Measurements from ENCODE around the gene TAS2R10. TPM values are rescaled to one million over a fixed set of nuclear protein-coding genes. Genes with fewer than 3 reads are reported as not detected.

Gene TAS2R10
- total and polyA plus RNA-seq, 4 donors = 0.14 to 3.0 (median 0.40) TPM; not detected in 1

DNA sequence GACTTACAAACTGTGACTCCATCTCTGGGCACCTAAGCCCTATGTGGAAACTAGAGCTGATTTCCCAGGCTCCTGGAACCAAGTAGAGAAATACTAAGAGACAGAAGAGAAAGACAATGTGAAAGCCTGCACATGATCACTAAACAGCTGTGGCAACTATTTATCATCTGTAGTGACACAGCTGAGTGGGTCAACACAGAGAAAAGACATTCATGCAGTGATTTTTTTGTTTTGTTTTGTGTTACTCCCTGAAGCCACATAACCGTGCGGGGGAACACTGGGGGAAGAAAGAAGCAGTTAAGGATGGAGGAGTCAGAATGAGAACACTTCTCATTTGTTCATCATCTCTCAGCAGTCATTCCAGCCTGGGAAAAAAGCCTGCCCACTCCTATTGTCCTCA lies 21.6 kb upstream of the TAS2R10 start:
- Histone ChIP-seq H3K27me3 (ENCODE audit: control insufficient read depth in 4 of 4, insufficient read depth in 4 of 4, low read length in 3 of 4) (no peaks in the 10 kb centered on the region), H3K9me3 (ENCODE audit: control insufficient read depth in 4 of 4, low read length in 3 of 4) (no peaks in the 10 kb centered on the region), H3K4me1 (ENCODE audit: control insufficient read depth in 4 of 4, insufficient read depth in 4 of 4, low read length in 3 of 4) (no peaks in the 10 kb centered on the region), H3K9ac (ENCODE audit: low read depth in 1 of 2, low read length in 2 of 2) (no peak overlapping the region), H3K4me3 (ENCODE audit: low read depth in 1 of 3, low read length in 3 of 3) (no peak overlapping the region), H3K36me3 (ENCODE audit: control insufficient read depth in 4 of 4, insufficient read depth in 3 of 4, low read depth in 1 of 4, low read length in 3 of 4) (peaks cover 0 to 5% (median 3%) of the 10 kb centered on the region in 4 donors), H3K27ac (ENCODE audit: low read depth in 1 of 2, low read length in 2 of 2) (no peak overlapping the region)
- no peak for DNase-seq (ENCODE audit: low spot score)
- TF ChIP-seq SP1 (IDR thresholded peaks at IDR 0.05) = no peak
- TF ChIP-seq NR2F2 (IDR thresholded peaks at IDR 0.05) = no peak
- no peak for TF ChIP-seq JUND (IDR thresholded peaks at IDR 0.05)
- no peak for TF ChIP-seq HNF4A (conservative IDR thresholded peaks at IDR 0.05)
- TF ChIP-seq HNF4G (IDR thresholded peaks at IDR 0.05) = no peak
- WGBS = 69% methylated on average over 2 of the region's 2 CpGs

DNA sequence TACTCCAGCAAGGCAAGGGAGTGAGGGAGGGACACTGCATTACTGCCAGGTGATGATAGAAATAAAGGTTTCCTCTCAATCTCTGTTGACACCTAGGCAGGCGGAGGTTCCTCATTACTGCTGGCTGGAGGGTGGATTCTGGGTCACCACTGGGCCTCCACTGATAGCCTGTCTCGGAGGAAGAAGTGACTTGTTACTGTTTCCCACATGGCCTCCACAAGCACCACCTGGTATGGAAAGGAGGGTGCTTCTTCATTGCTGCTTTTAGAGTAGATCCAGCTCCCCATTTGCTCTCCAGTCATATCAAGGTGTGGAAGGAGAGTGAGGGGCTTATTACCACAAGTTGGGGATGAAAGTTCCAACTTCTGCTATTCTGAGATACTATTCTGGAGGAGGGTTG lies 16.7 kb upstream of the TAS2R10 start:
- Histone ChIP-seq H3K9me3 (ENCODE audit: control insufficient read depth in 4 of 4, low read length in 3 of 4) (no peaks in the 10 kb centered on the region), H3K4me3 (ENCODE audit: low read depth in 1 of 3, low read length in 3 of 3) (no peak overlapping the region), H3K36me3 (ENCODE audit: control insufficient read depth in 4 of 4, insufficient read depth in 3 of 4, low read depth in 1 of 4, low read length in 3 of 4) (peaks cover 0 to 5% (median 2%) of the 10 kb centered on the region in 4 donors), H3K4me1 (ENCODE audit: control insufficient read depth in 4 of 4, insufficient read depth in 4 of 4, low read length in 3 of 4) (no peaks in the 10 kb centered on the region), H3K27ac (ENCODE audit: low read depth in 1 of 2, low read length in 2 of 2) (no peak overlapping the region), H3K9ac (ENCODE audit: low read depth in 1 of 2, low read length in 2 of 2) (no peak overlapping the region), H3K27me3 (ENCODE audit: control insufficient read depth in 4 of 4, insufficient read depth in 4 of 4, low read length in 3 of 4) (no peaks in the 10 kb centered on the region)
- TF ChIP-seq SP1 (IDR thresholded peaks at IDR 0.05) (no peak), NR2F2 (IDR thresholded peaks at IDR 0.05) (no peak), GABPA (IDR thresholded peaks at IDR 0.05 in 1 of 2, conservative IDR thresholded peaks at IDR 0.05 in 1 of 2) (no peak)
- TF ChIP-seq, protein P1, sequence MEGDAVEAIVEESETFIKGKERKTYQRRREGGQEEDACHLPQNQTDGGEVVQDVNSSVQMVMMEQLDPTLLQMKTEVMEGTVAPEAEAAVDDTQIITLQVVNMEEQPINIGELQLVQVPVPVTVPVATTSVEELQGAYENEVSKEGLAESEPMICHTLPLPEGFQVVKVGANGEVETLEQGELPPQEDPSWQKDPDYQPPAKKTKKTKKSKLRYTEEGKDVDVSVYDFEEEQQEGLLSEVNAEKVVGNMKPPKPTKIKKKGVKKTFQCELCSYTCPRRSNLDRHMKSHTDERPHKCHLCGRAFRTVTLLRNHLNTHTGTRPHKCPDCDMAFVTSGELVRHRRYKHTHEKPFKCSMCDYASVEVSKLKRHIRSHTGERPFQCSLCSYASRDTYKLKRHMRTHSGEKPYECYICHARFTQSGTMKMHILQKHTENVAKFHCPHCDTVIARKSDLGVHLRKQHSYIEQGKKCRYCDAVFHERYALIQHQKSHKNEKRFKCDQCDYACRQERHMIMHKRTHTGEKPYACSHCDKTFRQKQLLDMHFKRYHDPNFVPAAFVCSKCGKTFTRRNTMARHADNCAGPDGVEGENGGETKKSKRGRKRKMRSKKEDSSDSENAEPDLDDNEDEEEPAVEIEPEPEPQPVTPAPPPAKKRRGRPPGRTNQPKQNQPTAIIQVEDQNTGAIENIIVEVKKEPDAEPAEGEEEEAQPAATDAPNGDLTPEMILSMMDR (IDR thresholded peaks at IDR 0.05; ENCODE audit: low read depth, low read length, missing input control) = no peak
- TF ChIP-seq, protein P2, sequence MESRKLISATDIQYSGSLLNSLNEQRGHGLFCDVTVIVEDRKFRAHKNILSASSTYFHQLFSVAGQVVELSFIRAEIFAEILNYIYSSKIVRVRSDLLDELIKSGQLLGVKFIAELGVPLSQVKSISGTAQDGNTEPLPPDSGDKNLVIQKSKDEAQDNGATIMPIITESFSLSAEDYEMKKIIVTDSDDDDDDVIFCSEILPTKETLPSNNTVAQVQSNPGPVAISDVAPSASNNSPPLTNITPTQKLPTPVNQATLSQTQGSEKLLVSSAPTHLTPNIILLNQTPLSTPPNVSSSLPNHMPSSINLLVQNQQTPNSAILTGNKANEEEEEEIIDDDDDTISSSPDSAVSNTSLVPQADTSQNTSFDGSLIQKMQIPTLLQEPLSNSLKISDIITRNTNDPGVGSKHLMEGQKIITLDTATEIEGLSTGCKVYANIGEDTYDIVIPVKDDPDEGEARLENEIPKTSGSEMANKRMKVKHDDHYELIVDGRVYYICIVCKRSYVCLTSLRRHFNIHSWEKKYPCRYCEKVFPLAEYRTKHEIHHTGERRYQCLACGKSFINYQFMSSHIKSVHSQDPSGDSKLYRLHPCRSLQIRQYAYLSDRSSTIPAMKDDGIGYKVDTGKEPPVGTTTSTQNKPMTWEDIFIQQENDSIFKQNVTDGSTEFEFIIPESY (IDR thresholded peaks at IDR 0.05) = no peak
- TF ChIP-seq, protein P3, sequence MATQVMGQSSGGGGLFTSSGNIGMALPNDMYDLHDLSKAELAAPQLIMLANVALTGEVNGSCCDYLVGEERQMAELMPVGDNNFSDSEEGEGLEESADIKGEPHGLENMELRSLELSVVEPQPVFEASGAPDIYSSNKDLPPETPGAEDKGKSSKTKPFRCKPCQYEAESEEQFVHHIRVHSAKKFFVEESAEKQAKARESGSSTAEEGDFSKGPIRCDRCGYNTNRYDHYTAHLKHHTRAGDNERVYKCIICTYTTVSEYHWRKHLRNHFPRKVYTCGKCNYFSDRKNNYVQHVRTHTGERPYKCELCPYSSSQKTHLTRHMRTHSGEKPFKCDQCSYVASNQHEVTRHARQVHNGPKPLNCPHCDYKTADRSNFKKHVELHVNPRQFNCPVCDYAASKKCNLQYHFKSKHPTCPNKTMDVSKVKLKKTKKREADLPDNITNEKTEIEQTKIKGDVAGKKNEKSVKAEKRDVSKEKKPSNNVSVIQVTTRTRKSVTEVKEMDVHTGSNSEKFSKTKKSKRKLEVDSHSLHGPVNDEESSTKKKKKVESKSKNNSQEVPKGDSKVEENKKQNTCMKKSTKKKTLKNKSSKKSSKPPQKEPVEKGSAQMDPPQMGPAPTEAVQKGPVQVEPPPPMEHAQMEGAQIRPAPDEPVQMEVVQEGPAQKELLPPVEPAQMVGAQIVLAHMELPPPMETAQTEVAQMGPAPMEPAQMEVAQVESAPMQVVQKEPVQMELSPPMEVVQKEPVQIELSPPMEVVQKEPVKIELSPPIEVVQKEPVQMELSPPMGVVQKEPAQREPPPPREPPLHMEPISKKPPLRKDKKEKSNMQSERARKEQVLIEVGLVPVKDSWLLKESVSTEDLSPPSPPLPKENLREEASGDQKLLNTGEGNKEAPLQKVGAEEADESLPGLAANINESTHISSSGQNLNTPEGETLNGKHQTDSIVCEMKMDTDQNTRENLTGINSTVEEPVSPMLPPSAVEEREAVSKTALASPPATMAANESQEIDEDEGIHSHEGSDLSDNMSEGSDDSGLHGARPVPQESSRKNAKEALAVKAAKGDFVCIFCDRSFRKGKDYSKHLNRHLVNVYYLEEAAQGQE (IDR thresholded peaks at IDR 0.05) = no peak
- TF ChIP-seq, protein P4, sequence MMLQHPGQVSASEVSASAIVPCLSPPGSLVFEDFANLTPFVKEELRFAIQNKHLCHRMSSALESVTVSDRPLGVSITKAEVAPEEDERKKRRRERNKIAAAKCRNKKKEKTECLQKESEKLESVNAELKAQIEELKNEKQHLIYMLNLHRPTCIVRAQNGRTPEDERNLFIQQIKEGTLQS (IDR thresholded peaks at IDR 0.05) = no peak
- no peak for DNase-seq (ENCODE audit: low spot score)
- WGBS = 95% methylated on average over 2 of the region's 2 CpGs
